Measurements from ENCODE around the gene STOML1. TPM values are rescaled to one million over a fixed set of nuclear protein-coding genes. Genes with fewer than 3 reads are reported as not detected.

Gene STOML1
- total and polyA plus RNA-seq, 2 donors from 2014 or later = 15.0 to 22.2 TPM

DNA sequence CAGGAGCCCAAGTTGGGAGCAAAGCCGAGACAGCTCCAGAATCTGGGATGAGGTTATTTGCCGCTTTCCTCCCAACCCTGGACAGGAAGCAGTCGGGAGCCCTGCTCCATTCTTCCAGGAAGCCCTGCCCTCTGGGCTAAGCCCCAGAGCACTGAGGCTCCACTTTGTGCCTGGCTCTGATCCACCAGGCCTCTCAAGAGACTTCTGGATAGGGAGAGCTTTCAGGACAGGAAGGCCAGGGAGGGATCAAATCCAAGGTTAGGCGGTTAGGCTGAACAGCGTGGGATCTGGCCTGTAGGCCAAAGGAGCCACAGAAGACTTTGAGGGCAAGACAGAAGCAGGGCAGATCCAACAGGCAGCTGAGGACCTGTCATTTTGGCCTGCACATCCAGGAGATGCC is 835 bp downstream of the STOML1 start:
- no peaks in the 10 kb centered on the region for H3K27me3 ChIP-seq (ENCODE audit: control insufficient read depth, insufficient read depth, low read length)
- peak overlapping the region; percentile 51 to 59 for H3K27ac ChIP-seq (ENCODE audit: low read depth in 2 of 2, low read length in 2 of 2)
- H3K36me3 ChIP-seq (ENCODE audit: control insufficient read depth in 2 of 3, insufficient read depth in 3 of 3, low read length in 3 of 3) = no peaks in the 10 kb centered on the region
- peak overlapping the region; percentile 51 to 68 (median 62) for H3K4me3 ChIP-seq (ENCODE audit: low read length in 3 of 3)
- H3K4me1 ChIP-seq (ENCODE audit: control insufficient read depth in 2 of 3, insufficient read depth in 2 of 3, low read depth in 1 of 3, low read length in 3 of 3) = peaks cover 0 to 36% (median 16%) of the 10 kb centered on the region in 3 donors
- FAIRE-seq (no peak), DNase-seq (peak in 1 of 5 donors; percentile 93)
- H3K9ac ChIP-seq (ENCODE audit: low read length in 3 of 3) = peak overlapping the region in 2 of 3 donors; percentile 57 to 67
- TF ChIP-seq CTCF (IDR thresholded peaks at IDR 0.05; ENCODE audit: borderline replicate concordance, extremely low read depth, insufficient read depth) = no peak
- H3K9me3 ChIP-seq (ENCODE audit: control insufficient read depth in 2 of 3, insufficient read depth in 1 of 3, low read length in 3 of 3) = no peaks in the 10 kb centered on the region
- intact Hi-C loops (cut with DNase I) = no loop called here

DNA sequence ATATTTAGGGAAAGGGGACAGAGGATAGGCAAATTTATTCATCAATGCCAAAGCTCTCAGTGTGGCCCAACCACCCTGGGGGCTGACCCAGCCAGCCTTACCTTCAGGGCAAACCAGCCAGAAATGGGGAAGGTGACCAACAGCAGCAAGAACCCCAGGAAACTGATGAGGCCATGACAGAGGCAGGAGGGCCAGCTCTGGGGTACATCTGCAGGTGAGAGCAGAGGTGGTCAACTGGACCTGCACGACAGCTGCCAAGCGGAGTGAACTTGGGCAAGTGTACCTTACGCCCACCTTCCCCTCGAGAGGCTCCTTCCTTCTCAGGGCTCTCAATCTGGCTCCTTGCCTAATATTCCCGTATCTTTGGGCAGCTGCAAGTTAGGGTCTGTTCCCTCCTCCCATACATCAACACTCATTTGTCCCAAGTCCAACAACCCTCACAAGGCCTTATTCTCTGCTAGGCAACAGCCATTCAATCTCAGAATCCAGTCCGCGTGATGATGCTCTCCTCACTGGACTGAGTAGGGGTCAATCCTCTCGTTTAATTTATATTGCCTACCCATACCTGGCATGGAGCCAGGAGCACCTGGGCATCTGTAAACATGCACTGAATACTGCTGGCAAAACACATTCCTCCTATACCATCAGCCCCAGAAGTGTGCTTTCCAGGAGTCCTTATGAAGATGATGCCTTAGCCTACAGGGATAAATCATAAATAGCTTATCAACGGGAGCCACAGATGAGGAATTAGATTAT is 1.7 kb downstream of the STOML1 start:
- H3K9me3 ChIP-seq (ENCODE audit: control insufficient read depth in 2 of 3, insufficient read depth in 1 of 3, low read length in 3 of 3) = no peaks in the 10 kb centered on the region
- H3K27ac ChIP-seq (ENCODE audit: low read depth in 2 of 2, low read length in 2 of 2) = peak overlapping the region; percentile 51 to 59
- H3K9ac ChIP-seq (ENCODE audit: low read length in 3 of 3) = no peak overlapping the region
- no peak for DNase-seq
- no peaks in the 10 kb centered on the region for H3K36me3 ChIP-seq (ENCODE audit: control insufficient read depth in 2 of 3, insufficient read depth in 3 of 3, low read length in 3 of 3)
- H3K4me3 ChIP-seq (ENCODE audit: low read length in 3 of 3) = no peak overlapping the region
- intact Hi-C loops (cut with DNase I) = no loop called here
- H3K4me1 ChIP-seq (ENCODE audit: control insufficient read depth in 2 of 3, insufficient read depth in 2 of 3, low read depth in 1 of 3, low read length in 3 of 3) = peaks cover 0 to 36% (median 12%) of the 10 kb centered on the region in 3 donors
- FAIRE-seq = no peak
- no peak for TF ChIP-seq CTCF (IDR thresholded peaks at IDR 0.05; ENCODE audit: borderline replicate concordance, extremely low read depth, insufficient read depth)
- no peaks in the 10 kb centered on the region for H3K27me3 ChIP-seq (ENCODE audit: control insufficient read depth, insufficient read depth, low read length)

DNA sequence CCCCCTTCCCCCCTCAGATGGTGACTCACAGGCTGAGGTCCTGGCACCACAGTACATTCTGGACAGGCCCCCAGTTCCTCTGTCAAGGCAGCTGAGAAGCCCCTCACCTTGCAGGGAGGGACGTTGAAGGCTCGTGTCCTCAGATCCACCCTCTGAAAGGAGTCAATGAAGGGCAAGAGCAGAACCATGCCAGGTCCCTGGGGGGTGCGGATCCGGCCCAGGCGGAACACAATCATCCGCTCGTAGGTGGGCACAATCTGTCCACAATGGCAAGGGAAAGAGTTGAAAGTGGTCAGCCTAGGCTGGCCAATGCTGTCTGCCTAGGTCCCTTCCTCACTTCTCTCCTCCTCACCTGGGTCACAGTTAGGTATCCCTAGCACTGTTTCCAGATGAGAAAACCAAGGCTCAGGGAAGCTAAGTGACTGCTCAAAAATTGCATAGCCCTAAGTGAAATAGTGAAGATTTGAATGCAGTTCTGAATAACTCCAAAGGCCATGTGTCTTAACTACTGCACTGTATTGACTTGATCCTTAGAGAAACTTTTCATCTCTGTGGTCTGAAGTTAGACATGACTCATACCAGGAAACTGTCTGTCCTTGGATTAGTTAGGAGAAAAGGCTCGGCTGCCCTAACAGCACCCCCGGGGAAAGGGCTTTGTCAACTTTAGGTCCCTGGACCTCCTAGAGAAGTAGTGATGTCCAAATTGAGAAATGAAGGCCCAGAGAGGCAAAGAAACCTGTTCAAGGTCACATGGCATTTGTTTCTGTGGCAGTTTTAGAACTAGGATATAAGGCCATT is 2.9 kb downstream of the STOML1 start:
- DNase-seq (no peak), FAIRE-seq (no peak)
- peaks cover 0 to 40% (median 12%) of the 10 kb centered on the region in 3 donors for H3K4me1 ChIP-seq (ENCODE audit: control insufficient read depth in 2 of 3, insufficient read depth in 2 of 3, low read depth in 1 of 3, low read length in 3 of 3)
- no peaks in the 10 kb centered on the region for H3K9me3 ChIP-seq (ENCODE audit: control insufficient read depth in 2 of 3, insufficient read depth in 1 of 3, low read length in 3 of 3)
- H3K27me3 ChIP-seq (ENCODE audit: control insufficient read depth, insufficient read depth, low read length) = no peaks in the 10 kb centered on the region
- no peaks in the 10 kb centered on the region for H3K36me3 ChIP-seq (ENCODE audit: control insufficient read depth in 2 of 3, insufficient read depth in 3 of 3, low read length in 3 of 3)
- no peak overlapping the region for H3K9ac ChIP-seq (ENCODE audit: low read length in 3 of 3)
- no peak for TF ChIP-seq CTCF (IDR thresholded peaks at IDR 0.05; ENCODE audit: borderline replicate concordance, extremely low read depth, insufficient read depth)
- H3K4me3 ChIP-seq (ENCODE audit: low read length in 3 of 3) = no peak overlapping the region
- intact Hi-C loops (cut with DNase I) = loop anchor here (10.0 kb wide), 1 partner anchor 56 kb away; no protein-coding TSS in a partner anchor
- peak overlapping the region; percentile 19 to 50 for H3K27ac ChIP-seq (ENCODE audit: low read depth in 2 of 2, low read length in 2 of 2)

Data from kidney (tissue), 14 donors.